ENCODE results near the gene NLGN4X. TPM values are rescaled to one million over a fixed set of nuclear protein-coding genes. Genes with fewer than 3 reads are reported as not detected.

NLGN4X gene
- polyA plus RNA-seq, 3 donors = not detected

GRCh38 chrX:6012357-6012756, 216.3 kb downstream of the NLGN4X start:
- H2AFZ ChIP-seq (ENCODE audit: insufficient read depth, low read depth, low read length, poor library complexity, severe bottlenecking) = no peak overlapping the region
- H3K9me3 ChIP-seq (replicated peaks in 1 of 2; ENCODE audit: control insufficient read depth in 1 of 2, insufficient read depth in 1 of 2, low read length in 2 of 2) = no peaks in the 10 kb centered on the region
- Mint-ChIP-seq H3K4me1 (no peaks in the 10 kb centered on the region), H3K36me3 (no peaks in the 10 kb centered on the region), H3K9me3 (peaks cover 0 to 3% (median 0%) of the 10 kb centered on the region in 7 donors), H3K27me3 (ENCODE audit: low read depth in 3 of 3) (no peaks in the 10 kb centered on the region), H3K27ac (no peak overlapping the region), H3K4me3 (no peak overlapping the region)
- 80% methylated on average over 1 of the region's 2 CpGs for WGBS (ENCODE audit: insufficient coverage)
- H3K79me2 ChIP-seq (ENCODE audit: insufficient read depth, low read length) = no peaks in the 10 kb centered on the region
- H3K27ac ChIP-seq (ENCODE audit: low read depth in 1 of 2, low read length in 2 of 2) = no peak overlapping the region
- H3K4me2 ChIP-seq (replicated peaks; ENCODE audit: extremely low read depth, low read length, poor library complexity, severe bottlenecking) = no peak overlapping the region
- no peak overlapping the region for H3K4me3 ChIP-seq (replicated peaks in 1 of 3; ENCODE audit: low read depth in 2 of 3, low read length in 3 of 3)
- H3K4me1 ChIP-seq (ENCODE audit: control insufficient read depth in 1 of 2, insufficient read depth in 2 of 2, low read length in 2 of 2) = no peaks in the 10 kb centered on the region
- no peaks in the 10 kb centered on the region for H3K36me3 ChIP-seq (replicated peaks in 1 of 2; ENCODE audit: control insufficient read depth in 1 of 2, insufficient read depth in 2 of 2, low read length in 2 of 2)
- no peak for DNase-seq
- H4K20me1 ChIP-seq (ENCODE audit: insufficient read depth, low read length) = no peaks in the 10 kb centered on the region
- H3K9ac ChIP-seq (ENCODE audit: insufficient read depth, low read length, poor library complexity, severe bottlenecking) = no peak overlapping the region
- no peaks in the 10 kb centered on the region for H3K27me3 ChIP-seq (ENCODE audit: control insufficient read depth in 2 of 2, insufficient read depth in 2 of 2, low read length in 2 of 2)
- intact Hi-C loops (cut with micrococcal nuclease) = no loop called here
- TF ChIP-seq, protein P1, sequence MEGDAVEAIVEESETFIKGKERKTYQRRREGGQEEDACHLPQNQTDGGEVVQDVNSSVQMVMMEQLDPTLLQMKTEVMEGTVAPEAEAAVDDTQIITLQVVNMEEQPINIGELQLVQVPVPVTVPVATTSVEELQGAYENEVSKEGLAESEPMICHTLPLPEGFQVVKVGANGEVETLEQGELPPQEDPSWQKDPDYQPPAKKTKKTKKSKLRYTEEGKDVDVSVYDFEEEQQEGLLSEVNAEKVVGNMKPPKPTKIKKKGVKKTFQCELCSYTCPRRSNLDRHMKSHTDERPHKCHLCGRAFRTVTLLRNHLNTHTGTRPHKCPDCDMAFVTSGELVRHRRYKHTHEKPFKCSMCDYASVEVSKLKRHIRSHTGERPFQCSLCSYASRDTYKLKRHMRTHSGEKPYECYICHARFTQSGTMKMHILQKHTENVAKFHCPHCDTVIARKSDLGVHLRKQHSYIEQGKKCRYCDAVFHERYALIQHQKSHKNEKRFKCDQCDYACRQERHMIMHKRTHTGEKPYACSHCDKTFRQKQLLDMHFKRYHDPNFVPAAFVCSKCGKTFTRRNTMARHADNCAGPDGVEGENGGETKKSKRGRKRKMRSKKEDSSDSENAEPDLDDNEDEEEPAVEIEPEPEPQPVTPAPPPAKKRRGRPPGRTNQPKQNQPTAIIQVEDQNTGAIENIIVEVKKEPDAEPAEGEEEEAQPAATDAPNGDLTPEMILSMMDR (IDR thresholded peaks at IDR 0.05) = no peak

GRCh38 chrX:6005856-6006255, 222.8 kb downstream of the NLGN4X start:
- TF ChIP-seq, protein P1 (IDR thresholded peaks at IDR 0.05) = no peak
- intact Hi-C loops (cut with micrococcal nuclease) = no loop called here
- H3K27me3 ChIP-seq (ENCODE audit: control insufficient read depth in 2 of 2, insufficient read depth in 2 of 2, low read length in 2 of 2) = no peaks in the 10 kb centered on the region
- H3K27me3 Mint-ChIP-seq (ENCODE audit: low read depth in 3 of 3) = no peaks in the 10 kb centered on the region
- H3K9ac ChIP-seq (ENCODE audit: insufficient read depth, low read length, poor library complexity, severe bottlenecking) = no peak overlapping the region
- H3K9me3 Mint-ChIP-seq = peaks cover 0 to 4% (median 0%) of the 10 kb centered on the region in 7 donors
- no peaks in the 10 kb centered on the region for H4K20me1 ChIP-seq (ENCODE audit: insufficient read depth, low read length)
- no peaks in the 10 kb centered on the region for H3K36me3 Mint-ChIP-seq
- H3K4me3 Mint-ChIP-seq = no peak overlapping the region
- no peaks in the 10 kb centered on the region for H3K4me1 Mint-ChIP-seq
- H3K9me3 ChIP-seq (replicated peaks in 1 of 2; ENCODE audit: control insufficient read depth in 1 of 2, insufficient read depth in 1 of 2, low read length in 2 of 2) = no peaks in the 10 kb centered on the region
- H3K4me1 ChIP-seq (ENCODE audit: control insufficient read depth in 1 of 2, insufficient read depth in 2 of 2, low read length in 2 of 2) = no peaks in the 10 kb centered on the region
- H3K79me2 ChIP-seq (ENCODE audit: insufficient read depth, low read length) = no peaks in the 10 kb centered on the region
- no peak overlapping the region for H3K4me3 ChIP-seq (replicated peaks in 1 of 3; ENCODE audit: low read depth in 2 of 3, low read length in 3 of 3)
- H3K36me3 ChIP-seq (replicated peaks in 1 of 2; ENCODE audit: control insufficient read depth in 1 of 2, insufficient read depth in 2 of 2, low read length in 2 of 2) = no peaks in the 10 kb centered on the region
- H2AFZ ChIP-seq (ENCODE audit: insufficient read depth, low read depth, low read length, poor library complexity, severe bottlenecking) = no peak overlapping the region
- no peak overlapping the region for H3K4me2 ChIP-seq (replicated peaks; ENCODE audit: extremely low read depth, low read length, poor library complexity, severe bottlenecking)
- no peak for DNase-seq
- H3K27ac ChIP-seq (ENCODE audit: low read depth in 1 of 2, low read length in 2 of 2) = no peak overlapping the region
- H3K27ac Mint-ChIP-seq = no peak overlapping the region

All from CD14-positive monocyte (primary cell).